GM15510 (cell line): ENCODE measurements around the gene TAGAP.

Experiments
- POLR2A ChIP-seq: IDR thresholded peaks from 3 replicates; pipeline ENCODE4 v1.6.1; 2011; ENCODE audit warnings: borderline replicate concordance; ENCODE audit not compliant: insufficient read length; ENCODE audit errors: extremely low read depth

TAGAP gene

GRCh38 chr6:159042003-159042825 is 2.6 kb downstream of the TAGAP start:
- no peak for TF ChIP-seq POLR2A

- no peak for TF ChIP-seq POLR2A
Measured at GRCh38 chr6:159041181-159041580, 3.6 kb downstream of the TAGAP start.

- TF ChIP-seq POLR2A, result no peak
Measured at GRCh38 chr6:159039885-159040258, 4.9 kb downstream of the TAGAP start.

GRCh38 chr6:159038914-159039884 is 5.6 kb downstream of the TAGAP start:
- TF ChIP-seq POLR2A, result no peak

GRCh38 chr6:159037756-159038290 is 7.0 kb downstream of the TAGAP start:
- no peak for TF ChIP-seq POLR2A

GRCh38 chr6:159036673-159037072 is 8.1 kb downstream of the TAGAP start:
- TF ChIP-seq POLR2A, result no peak

- TF ChIP-seq POLR2A, result no peak
Measured at GRCh38 chr6:159035891-159036290, 8.9 kb downstream of the TAGAP start.

GRCh38 chr6:159033160-159034049 is 11.4 kb downstream of the TAGAP start:
- TF ChIP-seq POLR2A, result no peak

- TF ChIP-seq POLR2A, result no peak
Measured at GRCh38 chr6:159031846-159032245, 12.9 kb downstream of the TAGAP start.

GRCh38 chr6:159030168-159030567 is 14.6 kb downstream of the TAGAP start:
- no peak for TF ChIP-seq POLR2A

GRCh38 chr6:159023893-159024292 is 20.9 kb downstream of the TAGAP start:
- no peak for TF ChIP-seq POLR2A

- no peak for TF ChIP-seq POLR2A
Measured at GRCh38 chr6:159020011-159020410, 24.8 kb downstream of the TAGAP start.

GRCh38 chr6:159017757-159018559 is 26.8 kb downstream of the TAGAP start:
- no peak for TF ChIP-seq POLR2A
